HCT116 (cell line): ENCODE data around the gene ABCC9.
"Not testable (repeated sequence)": the region's sequence is repeated elsewhere in the genome, so short reads cannot be mapped to it uniquely, and the experiment has no call there.

Experiments
- ATF3 ChIP-seq: IDR thresholded peaks from 2 replicates; pipeline ENCODE4 v1.6.1; 2012
- CTCF ChIP-seq, 3 experiments: fragments of 200-600 bp in 1 of 3; sonication (generic) in 1 of 3; IDR thresholded peaks in 2 of 3; conservative IDR thresholded peaks in 1 of 3; 2 replicates each; pipeline ENCODE4 v1.5.1; 2012 to 2017; ENCODE audit warnings: low read depth in 2 of 3, low read length in 2 of 3, antibody characterized with exemption in 1 of 3, borderline replicate concordance in 1 of 3, control low read depth in 1 of 3, mild to moderate bottlenecking in 1 of 3, mixed read lengths in 1 of 3, mixed run types in 1 of 3, moderate library complexity in 1 of 3; ENCODE audit not compliant: insufficient read depth in 1 of 3
- ELF1 ChIP-seq: IDR thresholded peaks from 2 replicates; pipeline ENCODE4 v1.6.1; 2012; ENCODE audit warnings: low read depth, borderline replicate concordance
- EZH2 ChIP-seq: fragments of 200-600 bp; sonication (generic); IDR thresholded peaks from 2 replicates; pipeline ENCODE4 v1.6.1; 2017; ENCODE audit warnings: antibody characterized with exemption, mixed run types
- EZH2phosphoT487 ChIP-seq: fragments of 200-600 bp; IDR thresholded peaks from 2 replicates; pipeline ENCODE4 v1.6.1; 2018; ENCODE audit warnings: antibody characterized with exemption, borderline replicate concordance
- MAX ChIP-seq: IDR thresholded peaks from 2 replicates; pipeline ENCODE4 v1.6.1; 2012
- POLR2A ChIP-seq: IDR thresholded peaks from 2 replicates; pipeline ENCODE4 v1.7.0; 2011; ENCODE audit warnings: borderline replicate concordance; ENCODE audit not compliant: insufficient read depth, insufficient read length; ENCODE audit errors: extremely low read depth
- POLR2AphosphoS5 ChIP-seq: IDR thresholded peaks from 2 replicates; pipeline ENCODE4 v1.6.1; 2011; ENCODE audit warnings: mild to moderate bottlenecking, low read depth, low read length, moderate library complexity
- RAD21 ChIP-seq: IDR thresholded peaks from 2 replicates; pipeline ENCODE4 v1.6.1; 2012; ENCODE audit warnings: low read depth, mild to moderate bottlenecking
- REST ChIP-seq: IDR thresholded peaks from 2 replicates; pipeline ENCODE4 v1.6.1; 2012; ENCODE audit warnings: low read depth
- SIN3A ChIP-seq: IDR thresholded peaks from 2 replicates; pipeline ENCODE4 v1.6.1; 2012; ENCODE audit warnings: low read depth
- SP1 ChIP-seq: IDR thresholded peaks from 2 replicates; pipeline ENCODE4 v1.6.1; 2012; ENCODE audit warnings: low read depth
- TCF7L2 ChIP-seq: IDR thresholded peaks from 2 replicates; pipeline ENCODE4 v1.7.0; 2011; ENCODE audit warnings: borderline replicate concordance, inconsistent platforms; ENCODE audit not compliant: insufficient read depth, insufficient read length; ENCODE audit errors: extremely low read depth
- YY1 ChIP-seq: IDR thresholded peaks from 2 replicates; pipeline ENCODE4 v1.6.1; 2011; ENCODE audit warnings: low read length, low read depth, moderate library complexity, mild to moderate bottlenecking; ENCODE audit not compliant: insufficient replicate concordance; ENCODE audit errors: extremely low read depth

GRCh38 chr12:21794807-21795595, 146.2 kb downstream of the ABCC9 start:
- not testable (repeated sequence) for TF ChIP-seq POLR2AphosphoS5; EZH2; CTCF (IDR thresholded peaks at IDR 0.05 in 2 of 3, conservative IDR thresholded peaks at IDR 0.05 in 1 of 3; ENCODE audit: borderline replicate concordance in 1 of 3, insufficient read depth in 1 of 3, low read depth in 2 of 3, low read length in 2 of 3); POLR2A; SIN3A; ELF1; MAX; YY1; ATF3; SP1; REST; RAD21; TCF7L2; EZH2phosphoT487
